Right ventricle myocardium superior (tissue), 1 donor: Measurements from ENCODE around the gene EPHB1. TPM values are rescaled to one million over a fixed set of nuclear protein-coding genes. Genes with fewer than 3 reads are reported as not detected.
A peak's percentile ranks its signal among the peaks of the same experiment; 100 is the strongest.

Experiments
- ATAC-seq: fragments of 200-7000 bp; cut with Tn5 transposase; one replicate; pipeline ENCODE4 v1.9.1; 2020; ENCODE audit warnings: mild to moderate bottlenecking; ENCODE audit not compliant: poor library complexity
- DNase-seq: peaks from one replicate; pipeline ENCODE4 v3.0.0-alpha.2; 2020
- intact Hi-C: fragments of 100-400 bp; cut with DNase I; formaldehyde crosslinking; loops from one replicate; pipeline ENCODE4 v1.11.2; 2022
- total RNA-seq: library from RNA; stranded (reverse); fragmentation: NEBNext Ultra II Directional; extraction: Animal tissue kit (Norgen Biotek cat#: 25700); gene quantifications from one replicate; pipeline ENCODE4 v1.2.1, GENCODE V29; 2021
- donor health status: DM: no; HTN: yes; CAD: no; lungs with severe emphysema.

EPHB1 gene
- total RNA-seq, 1 donor from 2014 or later, result 1.1 TPM

DNA sequence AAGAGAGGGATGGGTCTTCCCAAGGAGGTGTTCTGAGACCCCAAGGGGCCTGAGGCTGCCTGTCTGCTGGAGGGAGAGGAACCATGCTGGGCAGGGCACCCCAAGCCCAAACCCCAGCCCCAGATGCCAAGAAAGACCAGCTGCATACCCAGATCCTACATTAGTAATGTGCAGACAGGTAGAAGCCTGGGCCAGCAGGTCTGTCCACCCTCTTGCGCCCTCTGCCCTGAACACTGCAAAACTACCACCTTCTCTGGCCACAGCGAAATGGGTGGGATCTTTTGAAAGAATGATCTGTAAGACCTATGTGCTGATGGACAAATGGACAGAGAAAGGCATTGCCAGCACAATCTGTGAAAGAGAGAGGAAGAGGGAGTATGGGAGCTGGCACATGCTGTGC, 283.2 kb downstream of the EPHB1 start:
- no peak for ATAC-seq
- DNase-seq, result no peak
- intact Hi-C loops, result no loop called here

DNA sequence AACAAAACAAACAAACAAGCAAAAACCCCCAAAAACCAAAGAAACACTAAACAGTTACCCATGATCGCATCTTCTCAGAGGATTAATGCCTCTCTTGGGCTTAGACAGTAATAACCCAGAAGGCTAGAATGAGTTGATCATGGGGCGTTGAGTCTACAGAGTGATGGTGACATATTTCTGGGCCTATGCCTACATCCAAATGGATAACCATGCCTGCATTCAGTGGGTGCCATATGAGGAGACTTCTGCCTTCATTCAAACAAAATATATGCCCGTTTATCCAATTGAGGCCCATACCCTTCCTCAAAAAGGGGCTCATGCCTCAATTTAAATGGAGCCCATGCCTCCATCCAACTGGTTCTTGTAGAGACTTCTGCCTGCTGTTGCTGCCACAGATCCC, 284.0 kb downstream of the EPHB1 start:
- intact Hi-C loops, result no loop called here
- no peak for ATAC-seq
- no peak for DNase-seq

DNA sequence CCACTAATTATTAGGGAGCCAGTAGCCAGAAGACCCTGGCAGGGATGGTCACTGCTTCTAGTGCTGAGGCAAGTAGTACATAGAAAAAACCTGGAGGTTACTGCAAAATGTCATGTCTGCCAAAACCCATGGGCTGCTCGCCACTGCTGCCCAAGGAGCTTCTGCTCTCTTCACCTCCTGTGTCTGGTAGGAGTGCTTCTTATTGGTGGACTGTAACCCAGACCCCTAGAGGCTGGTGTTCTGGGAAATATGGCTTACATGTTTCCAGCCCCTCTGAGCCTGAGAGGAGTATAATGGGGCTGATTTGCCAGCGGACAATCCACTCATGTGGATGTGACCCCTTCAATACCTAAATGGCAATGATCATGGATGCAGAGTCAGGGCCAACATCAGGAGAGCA, 286.4 kb downstream of the EPHB1 start:
- no peak for DNase-seq
- intact Hi-C loops, result no loop called here
- ATAC-seq, result no peak

DNA sequence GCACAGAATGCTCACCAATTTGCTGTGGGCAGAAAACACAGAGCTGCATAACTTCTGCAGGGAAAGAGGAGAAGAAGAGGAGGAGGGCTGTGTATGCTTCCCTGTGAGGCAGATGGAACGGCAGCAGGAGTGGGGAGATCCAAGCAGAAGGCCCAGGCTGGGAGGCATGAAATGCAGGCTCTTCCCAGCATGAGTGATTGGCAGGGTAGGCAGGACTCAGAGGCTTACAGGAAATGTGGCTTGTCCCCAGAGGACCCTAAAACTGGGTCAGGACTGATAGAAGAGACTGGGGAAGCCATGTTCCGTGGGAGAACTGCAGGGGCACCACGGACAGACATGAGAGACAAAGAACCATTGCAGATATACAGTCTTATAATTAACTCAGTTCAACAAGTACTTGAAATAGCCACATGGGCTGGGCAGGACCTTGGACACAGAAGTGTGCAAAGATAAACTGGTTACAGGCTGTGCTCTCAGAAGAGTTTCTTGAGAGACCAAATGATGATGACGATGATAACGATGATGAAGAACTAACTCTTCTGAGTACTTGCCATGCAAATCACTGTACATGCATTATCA, 286.9 kb downstream of the EPHB1 start:
- no peak for DNase-seq
- intact Hi-C loops, result no loop called here

DNA sequence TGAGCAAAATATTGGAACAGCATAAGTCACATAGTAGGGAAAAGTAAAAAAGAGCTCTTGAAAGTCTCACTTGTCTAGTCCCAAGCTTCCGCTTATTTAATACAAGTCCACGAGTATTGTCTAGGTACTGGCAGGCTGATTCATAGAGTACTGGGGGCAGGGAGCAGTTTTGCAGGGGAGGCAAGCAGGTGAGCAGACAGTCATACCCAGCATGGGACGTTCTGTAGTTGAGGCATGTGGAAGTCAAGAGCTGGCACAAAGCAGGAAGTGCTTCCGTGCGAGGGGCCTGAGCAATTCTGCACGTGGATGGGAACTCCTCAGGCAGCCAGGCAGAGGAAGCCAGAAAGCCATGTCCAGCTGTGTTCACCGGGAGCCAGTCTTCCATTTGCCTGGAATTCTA, 287.6 kb downstream of the EPHB1 start:
- DNase-seq (no peak), ATAC-seq (no peak)
- intact Hi-C loops, result no loop called here

More for the DNA sequence above, 286.9 kb downstream of the EPHB1 start:
- peak; percentile 72 for ATAC-seq

DNA sequence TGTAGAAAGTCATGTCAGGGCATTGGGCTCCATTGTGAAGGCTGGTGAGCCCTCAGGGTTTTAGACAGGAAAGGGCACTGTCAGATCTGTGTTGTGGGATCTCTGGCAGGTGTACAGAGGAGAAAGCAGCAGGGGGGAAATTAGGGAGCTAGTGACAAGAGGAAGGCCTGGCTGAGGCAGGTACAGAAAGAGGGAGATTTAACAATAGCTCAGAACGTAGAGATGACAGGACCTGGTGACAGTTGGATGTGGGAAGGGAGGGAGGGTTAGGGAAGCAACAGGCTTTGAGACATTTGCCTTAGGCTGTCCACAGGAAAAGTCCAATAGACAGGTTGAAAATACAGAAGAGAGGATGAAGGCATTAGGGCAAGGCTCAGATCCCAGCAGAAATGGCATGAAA, 288.1 kb downstream of the EPHB1 start:
- intact Hi-C loops, result no loop called here
- DNase-seq (no peak), ATAC-seq (no peak)

DNA sequence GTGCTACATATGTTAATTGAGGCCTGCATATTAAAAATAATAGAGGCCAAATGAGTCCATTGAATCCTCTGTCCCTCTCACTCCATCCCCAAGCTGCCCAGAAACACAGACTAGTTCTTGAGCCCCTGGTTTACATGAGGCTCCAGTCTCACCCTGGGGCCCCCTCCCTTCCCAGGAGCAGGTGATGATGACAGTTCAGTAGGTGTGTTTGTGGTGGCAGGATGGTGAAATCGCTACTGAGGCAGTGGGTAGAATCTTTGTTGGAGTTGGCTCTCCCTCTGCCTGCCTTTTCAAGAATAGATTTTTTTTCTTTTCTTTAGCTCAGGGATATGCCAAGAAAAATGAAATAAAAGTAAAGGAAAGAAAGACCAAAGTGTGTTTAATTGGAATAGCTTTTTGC, 288.7 kb downstream of the EPHB1 start:
- intact Hi-C loops, result no loop called here
- no peak for DNase-seq
- ATAC-seq, result no peak

DNA sequence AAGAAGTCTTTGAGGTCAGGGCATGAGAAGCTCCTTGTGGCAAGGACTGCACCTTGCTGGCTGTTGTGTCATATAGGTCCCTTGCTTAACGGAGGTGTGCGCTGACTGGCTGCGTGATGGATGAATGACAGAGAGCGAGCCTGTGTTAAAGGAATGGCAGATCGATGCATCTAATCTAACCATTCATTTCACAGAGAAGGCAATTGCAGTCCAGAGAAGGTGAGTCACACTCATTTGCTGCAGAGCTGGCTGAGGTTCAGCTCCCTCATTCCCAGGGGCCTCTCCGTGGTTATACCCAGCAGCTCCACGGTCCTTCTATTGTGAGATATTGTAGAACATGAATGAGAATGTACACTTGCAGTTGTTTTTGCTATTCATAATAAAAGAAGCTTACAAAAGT, 289.3 kb downstream of the EPHB1 start:
- intact Hi-C loops, result no loop called here
- DNase-seq (no peak), ATAC-seq (no peak)

DNA sequence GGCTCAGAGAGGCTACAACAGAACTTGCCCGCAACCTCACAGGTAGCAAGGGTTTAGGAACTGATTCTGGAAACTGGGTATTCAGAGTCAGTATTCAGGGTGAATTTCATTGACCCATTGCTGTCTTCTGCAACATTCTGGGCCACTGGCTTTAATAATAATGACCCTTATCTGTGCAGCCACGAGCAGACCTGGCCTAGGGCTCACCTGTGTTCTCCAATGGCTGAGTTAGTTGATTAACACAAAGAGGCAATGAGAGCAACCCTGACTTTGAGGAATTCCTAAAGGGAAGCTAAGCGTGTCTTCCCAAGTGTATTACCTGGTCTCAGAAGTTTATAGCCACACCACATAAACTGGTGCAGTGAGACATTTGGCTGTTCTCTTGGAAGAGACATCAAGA, 289.9 kb downstream of the EPHB1 start:
- no peak for ATAC-seq
- intact Hi-C loops, result no loop called here
- DNase-seq, result no peak

DNA sequence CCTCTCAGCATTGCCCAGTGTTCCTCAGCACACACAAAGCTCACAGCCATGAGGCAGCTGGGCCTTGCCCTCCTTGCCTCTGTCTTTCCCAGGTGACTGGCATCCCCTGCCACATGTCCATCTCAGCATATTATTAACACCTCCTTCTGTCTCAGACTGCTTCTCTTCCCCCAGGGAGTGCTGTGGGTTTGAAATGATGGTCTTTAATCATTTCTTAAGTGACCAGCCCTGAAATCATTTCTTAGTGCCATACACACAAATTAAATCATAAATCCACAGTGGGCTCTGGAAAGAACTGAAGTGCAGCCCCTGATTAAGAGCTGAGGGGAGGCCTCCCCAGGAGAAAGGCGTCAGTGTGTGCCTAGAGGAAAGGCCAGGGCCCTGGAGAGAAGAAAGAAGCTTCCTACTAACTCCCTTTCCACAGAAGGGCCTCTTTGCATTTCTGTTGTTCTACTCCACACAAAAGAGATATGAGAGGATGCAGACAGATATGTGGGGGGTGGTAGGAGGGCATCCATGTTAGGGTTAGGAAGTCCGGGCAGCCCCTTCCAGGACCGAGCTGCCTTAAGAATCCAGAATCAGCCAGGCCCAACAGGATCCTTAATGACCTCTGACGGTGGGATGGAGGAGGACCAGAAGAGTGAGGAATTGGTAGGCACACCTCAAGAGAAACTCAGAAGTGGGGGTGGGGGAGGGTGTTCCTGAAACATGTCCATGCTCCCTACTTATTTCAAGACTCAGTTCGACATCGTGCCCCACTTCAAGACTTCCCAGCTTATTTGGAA, 290.8 kb downstream of the EPHB1 start:
- intact Hi-C loops, result no loop called here
- ATAC-seq (no peak), DNase-seq (no peak)

DNA sequence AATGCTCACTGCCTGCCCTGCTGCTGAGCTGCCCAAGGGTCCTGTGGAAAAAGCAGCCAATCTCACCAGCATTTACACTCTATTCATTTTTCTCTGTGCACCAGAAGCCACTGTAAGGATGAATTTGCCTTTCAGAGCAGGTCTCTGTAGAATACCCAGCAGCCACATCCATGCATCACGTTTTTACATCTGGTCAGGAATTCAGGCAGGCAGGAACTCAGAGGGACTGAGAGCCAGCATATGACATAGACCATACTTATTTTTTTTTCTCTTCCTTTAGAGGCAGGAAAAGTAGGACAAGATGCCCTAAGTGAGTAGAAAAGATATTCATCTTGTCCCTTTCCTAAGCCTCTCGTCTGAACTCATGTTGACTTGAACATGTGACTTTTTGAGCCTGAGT, 292.7 kb downstream of the EPHB1 start:
- no peak for ATAC-seq
- intact Hi-C loops, result no loop called here
- no peak for DNase-seq

DNA sequence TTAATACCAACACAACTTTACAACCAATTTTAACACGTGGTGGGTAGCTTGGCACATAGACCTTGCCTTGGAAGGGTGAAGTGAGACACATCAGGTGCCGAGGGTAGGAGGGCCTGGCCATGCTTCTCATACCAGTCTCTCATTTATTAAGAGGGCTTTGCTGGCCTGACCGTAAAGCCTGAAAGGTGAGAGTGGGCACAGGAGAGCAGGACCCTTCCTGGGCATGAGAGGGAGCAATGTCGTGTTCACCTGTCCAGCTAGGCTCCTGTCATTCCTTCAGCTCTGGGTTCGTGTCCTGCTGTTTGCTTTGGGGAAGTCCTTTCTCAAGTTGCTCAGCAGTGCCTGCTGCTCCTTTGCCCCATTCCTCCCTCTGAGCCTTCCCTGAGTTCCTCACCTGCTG, 294.4 kb downstream of the EPHB1 start:
- intact Hi-C loops, result no loop called here
- no peak for DNase-seq

DNA sequence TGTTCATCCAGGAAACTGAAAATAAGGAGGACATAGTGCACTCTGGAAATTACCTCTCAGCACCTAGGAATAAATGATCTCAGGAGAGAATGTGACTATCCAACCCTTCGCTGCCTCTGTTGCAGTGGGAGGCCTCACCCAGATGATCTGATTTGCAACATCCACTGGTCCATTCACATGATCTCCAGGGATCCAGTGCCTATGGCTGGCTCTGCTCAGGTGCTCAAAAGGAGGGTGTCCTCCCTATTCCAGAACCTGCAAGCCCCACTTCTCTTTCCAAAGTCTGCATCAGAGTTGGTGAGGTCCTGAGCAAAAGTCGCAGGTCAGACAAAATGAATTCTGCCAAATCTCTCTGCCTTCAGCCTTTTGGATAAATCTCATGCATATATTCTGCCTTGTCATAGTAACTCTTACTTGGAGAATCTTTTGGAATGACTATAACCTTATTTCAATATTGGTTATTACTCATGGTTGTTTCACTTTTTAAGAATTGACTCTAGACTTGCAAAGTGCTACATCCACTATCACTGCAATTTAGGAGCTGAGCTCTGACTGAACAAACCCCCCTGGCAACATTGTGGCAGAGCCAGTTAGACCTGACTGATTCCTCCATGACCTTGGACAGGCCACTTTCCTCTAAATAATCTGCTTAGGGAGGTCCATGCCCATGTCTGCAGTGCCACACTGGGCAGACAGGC, 295.1 kb downstream of the EPHB1 start:
- ATAC-seq (no peak), DNase-seq (no peak)
- intact Hi-C loops, result no loop called here

More for the DNA sequence above, 294.4 kb downstream of the EPHB1 start:
- ATAC-seq, result no peak

DNA sequence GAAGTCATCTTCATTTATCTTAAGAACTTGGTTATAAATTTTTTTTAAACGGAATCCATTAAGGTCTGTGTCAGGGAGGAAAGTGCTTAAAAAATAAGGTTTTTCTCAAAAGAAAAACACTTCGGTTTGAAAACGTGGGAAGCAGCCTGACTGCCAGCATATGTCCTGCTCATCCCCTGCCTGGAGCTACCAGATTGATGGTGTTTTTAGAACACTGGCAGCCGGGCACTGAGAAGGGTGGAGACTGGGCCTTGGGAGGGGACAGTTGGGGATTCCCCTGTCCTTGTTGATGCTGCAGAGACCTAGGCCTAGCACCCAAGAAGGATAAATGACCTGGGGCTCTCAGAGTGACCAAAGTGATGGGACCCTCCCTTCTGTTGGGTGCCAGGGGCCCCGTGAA, 296.9 kb downstream of the EPHB1 start:
- DNase-seq (no peak), ATAC-seq (no peak)
- intact Hi-C loops, result no loop called here

DNA sequence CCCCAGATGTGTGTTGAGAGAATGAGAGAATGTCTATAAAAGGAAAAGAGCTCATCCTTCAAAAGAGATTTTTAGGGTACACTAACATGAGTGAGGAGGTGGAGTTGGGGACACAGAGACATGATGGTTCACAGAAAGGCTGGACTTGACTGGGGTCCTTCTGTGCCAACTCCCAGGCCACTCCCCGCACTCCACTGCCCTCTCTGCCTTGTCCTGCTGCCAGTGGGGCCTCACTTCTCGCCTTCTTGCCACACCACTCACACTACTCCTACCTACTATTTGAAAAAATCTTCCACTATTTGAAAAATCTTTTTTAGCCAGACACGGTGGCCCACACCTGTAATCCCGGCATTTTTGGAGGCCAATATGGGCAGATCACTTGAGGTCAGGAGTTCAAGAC, 298.1 kb downstream of the EPHB1 start:
- intact Hi-C loops, result no loop called here
- ATAC-seq, result no peak
- no peak for DNase-seq

DNA sequence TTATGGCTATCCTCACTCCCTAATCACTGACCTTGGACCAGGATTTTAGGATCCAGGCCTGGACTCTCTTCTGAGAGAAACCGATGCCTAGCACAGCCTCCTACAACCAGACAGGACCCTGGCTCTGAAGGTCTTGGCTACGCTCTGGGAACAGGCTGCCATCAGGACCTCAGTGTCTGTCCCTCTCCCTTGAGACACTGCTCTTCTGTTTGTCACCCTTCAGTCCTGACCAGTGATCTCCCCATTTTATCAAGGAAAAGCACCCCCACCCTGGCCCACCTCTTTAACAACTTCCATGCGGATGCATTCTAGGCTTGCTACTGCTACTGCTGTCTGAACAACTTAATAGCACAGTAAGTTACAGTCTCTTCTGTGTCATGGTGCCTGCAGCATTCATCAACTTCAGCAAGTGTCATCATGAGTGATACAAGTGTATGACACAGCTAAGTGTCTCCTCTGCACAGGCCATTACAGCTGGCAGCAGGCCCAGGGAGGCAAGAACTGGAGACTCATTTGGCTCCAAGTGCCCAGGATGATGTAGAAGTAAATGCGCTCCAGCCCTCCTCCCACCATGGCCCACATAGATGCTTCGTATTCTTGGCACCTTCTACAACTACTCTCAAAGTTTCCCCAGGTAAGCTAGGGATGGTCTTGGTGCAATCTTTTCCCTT, 302.4 kb downstream of the EPHB1 start:
- no peak for ATAC-seq
- intact Hi-C loops, result no loop called here
- no peak for DNase-seq

DNA sequence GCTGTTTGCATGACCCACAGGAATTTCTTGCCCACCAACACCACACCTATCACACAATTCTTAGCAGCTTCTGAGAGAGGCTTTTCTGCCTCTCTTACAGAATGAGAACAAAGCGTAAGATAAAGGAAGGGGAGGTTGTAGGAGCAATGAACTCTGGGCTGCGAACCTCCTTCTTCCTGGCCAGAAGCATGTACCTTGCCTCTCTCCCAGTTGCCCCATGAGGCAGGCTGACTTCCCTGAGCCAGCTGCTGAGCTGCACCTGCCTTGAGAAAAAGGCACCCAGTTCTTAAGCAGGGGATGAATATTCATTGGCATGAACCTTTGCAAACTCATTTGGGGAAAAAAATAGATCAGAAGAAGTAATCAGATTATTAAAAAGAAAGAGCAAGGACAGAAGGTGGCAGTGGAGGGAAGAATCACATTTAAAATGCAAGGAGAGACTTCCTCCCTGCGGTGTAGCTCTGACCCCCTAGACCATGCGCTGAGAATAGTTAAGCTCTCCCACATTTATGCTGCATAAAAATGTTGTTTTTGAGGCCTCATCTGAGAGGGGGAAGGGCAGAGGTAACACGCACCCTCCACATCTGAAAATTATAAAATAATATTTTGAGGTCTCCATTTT, 304.8 kb downstream of the EPHB1 start:
- intact Hi-C loops, result no loop called here
- ATAC-seq (no peak), DNase-seq (no peak)

DNA sequence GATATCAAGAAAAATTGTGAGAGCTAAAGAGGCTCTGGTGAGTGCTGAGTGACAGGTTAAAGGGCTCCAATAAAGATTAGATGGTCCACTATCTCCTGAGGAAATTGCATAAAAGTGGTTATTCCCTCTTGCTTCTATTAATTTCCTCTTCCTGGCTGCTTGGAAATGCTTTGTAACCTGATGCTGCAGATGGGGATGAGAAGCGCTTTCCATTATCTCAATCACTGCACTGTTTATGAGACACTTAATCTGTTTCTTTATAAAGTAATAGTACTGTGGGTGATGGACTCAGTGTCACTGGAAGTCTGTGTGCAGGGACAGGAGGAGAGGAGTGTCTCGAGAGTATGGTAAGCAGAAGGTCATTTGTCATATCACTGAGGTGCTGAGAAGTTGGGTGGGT, 305.3 kb downstream of the EPHB1 start:
- intact Hi-C loops, result no loop called here
- ATAC-seq (no peak), DNase-seq (no peak)

DNA sequence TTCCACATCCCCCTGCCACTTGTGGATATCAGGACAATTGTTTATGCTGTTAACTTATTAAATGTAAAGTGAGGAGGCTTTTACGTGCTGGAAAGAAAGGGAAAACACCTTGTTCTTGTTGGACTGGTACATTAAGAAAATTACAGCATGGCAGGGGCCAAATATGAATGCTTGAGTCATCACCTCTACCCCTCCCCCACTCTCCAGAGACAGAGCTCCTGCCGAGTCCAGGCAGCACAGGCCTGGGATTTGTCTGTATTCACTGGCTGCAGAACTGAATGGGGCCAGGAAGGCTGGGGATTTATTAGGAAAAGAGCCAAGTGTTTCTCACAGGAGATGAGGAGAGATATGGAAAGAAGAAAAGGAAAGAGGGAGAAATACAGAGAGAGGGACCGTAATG, 308.9 kb downstream of the EPHB1 start:
- DNase-seq, result no peak
- intact Hi-C loops, result no loop called here
- ATAC-seq, result no peak
